Type B pancreatic cell (in vitro differentiated cells): ENCODE measurements around the gene PRDX4. TPM values are rescaled to one million over a fixed set of nuclear protein-coding genes. Genes with fewer than 3 reads are reported as not detected.
"Not testable (repeated sequence)": the region's sequence is repeated elsewhere in the genome, so short reads cannot be mapped to it uniquely, and the experiment has no call there.

Experiments used
- DNase-seq: peaks from one replicate; pipeline ENCODE4 v3.0.0; 2021; ENCODE audit warnings: mixed read lengths; ENCODE audit not compliant: unreplicated experiment; ENCODE audit errors: extremely low spot score
- H3K27ac Mint-ChIP-seq: 2 replicates; pipeline ENCODE4 v1.8.0; 2021; ENCODE audit warnings: mild to moderate bottlenecking, mixed read lengths
- H3K27me3 Mint-ChIP-seq: 2 replicates; pipeline ENCODE4 v1.8.0; 2021; ENCODE audit warnings: mixed read lengths
- H3K36me3 Mint-ChIP-seq: 2 replicates; pipeline ENCODE4 v1.8.0; 2021; ENCODE audit warnings: mixed read lengths
- H3K4me1 Mint-ChIP-seq: one replicate; pipeline ENCODE4 v1.8.0; 2021; ENCODE audit warnings: mixed read lengths; ENCODE audit not compliant: unreplicated experiment
- H3K4me3 Mint-ChIP-seq: 2 replicates; pipeline ENCODE4 v1.8.0; 2021; ENCODE audit warnings: mild to moderate bottlenecking, mixed read lengths
- H3K9me3 Mint-ChIP-seq: 2 replicates; pipeline ENCODE4 v1.8.0; 2021; ENCODE audit warnings: mixed read lengths
- CTCF ChIP-seq: fragments of 200-600 bp; sonication (generic); conservative IDR thresholded peaks from 2 replicates; pipeline ENCODE4 v1.5.0; 2021; ENCODE audit warnings: antibody characterized with exemption, mild to moderate bottlenecking
- total RNA-seq: library from RNA; stranded (reverse); gene quantifications from 2 replicates; pipeline ENCODE4 v1.2.1, GENCODE V29; 2021; ENCODE audit warnings: low replicate concordance

The PRDX4 gene
- total RNA-seq, 1 donor from 2014 or later, result 195 TPM

- no peak for DNase-seq
- Mint-ChIP-seq H3K4me1 (peaks cover 7% of the 10 kb centered on the region), H3K36me3 (no peaks in the 10 kb centered on the region)
Observed at GRCh38 chrX:23656091-23656490, 11.2 kb upstream of the PRDX4 start.

GRCh38 chrX:23656684-23657083, 10.6 kb upstream of the PRDX4 start:
- TF ChIP-seq CTCF, result no peak
- DNase-seq, result no peak
- Mint-ChIP-seq H3K36me3 (no peaks in the 10 kb centered on the region), H3K27ac (no peak overlapping the region), H3K9me3 (no peaks in the 10 kb centered on the region), H3K27me3 (no peaks in the 10 kb centered on the region), H3K4me3 (no peak overlapping the region), H3K4me1 (peaks cover 7% of the 10 kb centered on the region)

More at GRCh38 chrX:23656091-23656490, 11.2 kb upstream of the PRDX4 start:
- Mint-ChIP-seq H3K27ac (no peak overlapping the region), H3K27me3 (no peaks in the 10 kb centered on the region), H3K4me3 (no peak overlapping the region), H3K9me3 (no peaks in the 10 kb centered on the region)
- no peak for TF ChIP-seq CTCF

GRCh38 chrX:23659339-23659738, 8.0 kb upstream of the PRDX4 start:
- Mint-ChIP-seq H3K36me3 (no peaks in the 10 kb centered on the region), H3K27ac (no peak overlapping the region), H3K4me3 (no peak overlapping the region), H3K9me3 (no peaks in the 10 kb centered on the region), H3K27me3 (no peaks in the 10 kb centered on the region), H3K4me1 (peaks cover 7% of the 10 kb centered on the region)
- no peak for DNase-seq
- TF ChIP-seq CTCF, result no peak

GRCh38 chrX:23660083-23660765, 7.1 kb upstream of the PRDX4 start:
- H3K9me3 Mint-ChIP-seq, H3K36me3 Mint-ChIP-seq, H3K4me3 Mint-ChIP-seq, H3K27me3 Mint-ChIP-seq, DNase-seq, H3K4me1 Mint-ChIP-seq: not testable (repeated sequence)
- peak overlapping the region; percentile 7 for H3K27ac Mint-ChIP-seq

- no peak for DNase-seq
- H3K27ac Mint-ChIP-seq, result no peak overlapping the region
- TF ChIP-seq CTCF, result no peak
- no peaks in the 10 kb centered on the region for H3K9me3 Mint-ChIP-seq
- H3K4me1 Mint-ChIP-seq, result peaks cover 7% of the 10 kb centered on the region
- H3K4me3 Mint-ChIP-seq, result no peak overlapping the region
- H3K36me3 Mint-ChIP-seq, result no peaks in the 10 kb centered on the region
- no peaks in the 10 kb centered on the region for H3K27me3 Mint-ChIP-seq
Observed at GRCh38 chrX:23660766-23661132, 6.5 kb upstream of the PRDX4 start.

- TF ChIP-seq CTCF, result no peak
- DNase-seq, result no peak
- Mint-ChIP-seq H3K4me3 (no peak overlapping the region), H3K4me1 (peaks cover 7% of the 10 kb centered on the region), H3K27ac (no peak overlapping the region), H3K27me3 (no peaks in the 10 kb centered on the region), H3K9me3 (no peaks in the 10 kb centered on the region), H3K36me3 (no peaks in the 10 kb centered on the region)
Observed at GRCh38 chrX:23661671-23662070, 5.6 kb upstream of the PRDX4 start.
